Endothelial cell of umbilical vein (primary cell): ENCODE measurements around the gene TRIP10. TPM values are rescaled to one million over a fixed set of nuclear protein-coding genes. Genes with fewer than 3 reads are reported as not detected.

ENCODE experiments used
- BruUV-seq: library from RNA; stranded (reverse); fragments of 400-500 nt; replicated peaks from 2 replicates; lab custom pipeline; 2021; lab: Mats Ljungman, UMichigan
- CTCF ChIA-PET: fragments of 300-600, 350-600 bp; sonication (Branson Sonifier 250); formaldehyde crosslinking; loops from one replicate; lab custom pipeline; 2021; ENCODE audit warnings: antibody characterized with exemption, inconsistent platforms; lab: Charles Lee
- POLR2A ChIA-PET: fragments of 300-600, 350-600 bp; sonication (Branson Sonifier 250); formaldehyde crosslinking; loops from one replicate; lab custom pipeline; 2021; ENCODE audit warnings: antibody characterized with exemption, inconsistent platforms; lab: Charles Lee
- DNase-seq: peaks from one replicate; pipeline ENCODE4 v3.0.0-alpha.2; 2011; ENCODE audit warnings: low read depth, low spot score
- FAIRE-seq: peaks from 2 replicates; lab custom pipeline; 2011; peaks lifted over from hg19 to GRCh38; lab: Jason Lieb, UNC
- H2AFZ ChIP-seq: 2 replicates; pipeline ENCODE4 v1.6.0; 2012; ENCODE audit warnings: low read depth, low read length, control low read depth, inconsistent platforms
- H3K27ac ChIP-seq: 2 replicates; pipeline ENCODE4 v1.5.1; 2011; ENCODE audit warnings: low read depth, mild to moderate bottlenecking, control low read depth, low read length, moderate library complexity; ENCODE audit not compliant: insufficient read depth
- H3K27me3 ChIP-seq, 2 experiments: 2 replicates each; pipeline versions ENCODE4 v1.6.0 to v1.6.1; 2011; ENCODE audit warnings: low read length in 2 of 2, mixed read lengths in 1 of 2; ENCODE audit not compliant: control insufficient read depth in 2 of 2, insufficient read depth in 2 of 2
- H3K36me3 ChIP-seq, 2 experiments: 2 replicates in 1 of 2; 3 replicates in 1 of 2; pipeline ENCODE4 v1.5.1; 2011; ENCODE audit warnings: low read length in 2 of 2, mild to moderate bottlenecking in 1 of 2, moderate library complexity in 1 of 2; ENCODE audit not compliant: control insufficient read depth in 2 of 2, insufficient read depth in 2 of 2; ENCODE audit errors: extremely low read depth in 1 of 2
- H3K4me1 ChIP-seq: 3 replicates; pipeline ENCODE4 v1.5.1; 2011; ENCODE audit warnings: mild to moderate bottlenecking, low read length; ENCODE audit not compliant: control insufficient read depth, insufficient read depth; ENCODE audit errors: extremely low read depth
- H3K4me2 ChIP-seq: 2 replicates; pipeline ENCODE4 v1.6.1; 2011; ENCODE audit warnings: low read length, control low read depth, mixed read lengths; ENCODE audit not compliant: insufficient read depth
- H3K4me3 ChIP-seq, 3 experiments: fragments of 200-600 bp in 1 of 3; sonication (generic), shearing (Covaris generic) in 1 of 3; replicated peaks in 1 of 3; 2 replicates each; pipeline ENCODE4 v1.5.1; 2011 to 2016; ENCODE audit warnings: control low read depth in 3 of 3, low read length in 3 of 3, mild to moderate bottlenecking in 2 of 3, inconsistent platforms in 1 of 3, low read depth in 1 of 3, moderate library complexity in 1 of 3; ENCODE audit not compliant: insufficient read depth in 1 of 3
- H3K79me2 ChIP-seq: 2 replicates; pipeline ENCODE4 v1.6.0; 2012; ENCODE audit warnings: low read length, inconsistent platforms; ENCODE audit not compliant: control insufficient read depth, insufficient read depth
- H3K9ac ChIP-seq: replicated peaks from 2 replicates; pipeline ENCODE3; 2011; ENCODE audit warnings: low read length, control low read depth; ENCODE audit not compliant: insufficient read depth; ENCODE audit errors: extremely low read depth
- H3K9me1 ChIP-seq: replicated peaks from 3 replicates; pipeline ENCODE4 v1.6.0; 2011; ENCODE audit warnings: mild to moderate bottlenecking, low read length; ENCODE audit not compliant: control insufficient read depth, insufficient read depth; ENCODE audit errors: extremely low read depth
- H3K9me3 ChIP-seq: replicated peaks from 2 replicates; pipeline ENCODE4 v1.5.1; 2012; ENCODE audit warnings: low read length, inconsistent platforms; ENCODE audit not compliant: control insufficient read depth, insufficient read depth
- H4K20me1 ChIP-seq: replicated peaks from 2 replicates; pipeline ENCODE3; 2011; ENCODE audit warnings: mild to moderate bottlenecking, low read length; ENCODE audit not compliant: control insufficient read depth, insufficient read depth; ENCODE audit errors: extremely low read depth
- EZH2 ChIP-seq: IDR thresholded peaks from 2 replicates; pipeline ENCODE4 v1.6.1; 2012; ENCODE audit warnings: borderline replicate concordance, low read depth, mild to moderate bottlenecking, moderate library complexity, low read length, inconsistent platforms; ENCODE audit not compliant: severe bottlenecking
- FOS ChIP-seq: IDR thresholded peaks from 2 replicates; pipeline ENCODE4 v1.6.1; 2011; ENCODE audit warnings: mild to moderate bottlenecking, low read length, moderate library complexity, borderline replicate concordance; ENCODE audit not compliant: insufficient read depth
- GATA2 ChIP-seq: IDR thresholded peaks from 2 replicates; pipeline ENCODE4 v1.7.0; 2011; ENCODE audit warnings: low read depth, mild to moderate bottlenecking, moderate library complexity, mixed read lengths, low read length; ENCODE audit not compliant: insufficient read length, insufficient read depth
- JUN ChIP-seq: IDR thresholded peaks from 2 replicates; pipeline ENCODE4 v1.6.1; 2011; ENCODE audit warnings: borderline replicate concordance, low read depth; ENCODE audit not compliant: insufficient read length, insufficient read depth
- MYC ChIP-seq: IDR thresholded peaks from one replicate; pipeline ENCODE4 v1.6.1; 2011; ENCODE audit warnings: mild to moderate bottlenecking, low read depth, low read length
- POLR2A ChIP-seq: IDR thresholded peaks from 2 replicates; pipeline ENCODE4 v1.6.1; 2012; ENCODE audit warnings: low read depth, mild to moderate bottlenecking, control low read depth, low read length
- POLR2AphosphoS5 ChIP-seq: IDR thresholded peaks from 2 replicates; pipeline ENCODE4 v1.6.1; 2012; ENCODE audit warnings: low read depth, mild to moderate bottlenecking, control low read depth, low read length, moderate library complexity; ENCODE audit not compliant: insufficient read depth
- dilution Hi-C: fragments of 300-500 bp; cut with MboI; formaldehyde crosslinking; loops from one replicate; pipeline ENCODE4 v1.15.0; 2019; ENCODE audit warnings: low sequenced_read_pairs; ENCODE audit not compliant: extremely low pct_ligation_motif_present
- intact Hi-C: fragments of 100-400 bp; cut with micrococcal nuclease; formaldehyde crosslinking; loops from one replicate; pipeline ENCODE4 v1.10.0; 2022
- polyA plus RNA-seq, 4 experiments: library from polyadenylated mRNA; depleted of rRNA in 3 of 4; stranded (reverse) in 3 of 4; unstranded in 1 of 4; fragments of >200 nt; gene quantifications; 2 replicates each; pipeline versions ENCODE4 v1.2.1 to v1.2.3, GENCODE V29; 2011 to 2012; ENCODE audit warnings: missing spikeins in 1 of 4
- total RNA-seq: library from RNA; stranded (reverse); gene quantifications from 2 replicates; pipeline ENCODE4 v1.2.3, GENCODE V29; 2021
- TF ChIP-seq, protein P1 (sequence below): IDR thresholded peaks from 2 replicates; pipeline ENCODE4 v1.6.1; 2011; ENCODE audit not compliant: insufficient read depth, insufficient read length
- TF ChIP-seq, protein P2 (sequence below), 2 donors: IDR thresholded peaks; 1 replicate in 1 of 2; 2 replicates in 1 of 2; pipeline ENCODE4 v1.5.1; 2011; ENCODE audit warnings: low read length in 2 of 2, mild to moderate bottlenecking in 2 of 2, moderate library complexity in 2 of 2, control low read depth in 1 of 2, inconsistent platforms in 1 of 2, low read depth in 1 of 2; ENCODE audit not compliant: insufficient read depth in 1 of 2; ENCODE audit errors: extremely low read depth in 1 of 2

TRIP10 gene
- total and polyA plus RNA-seq, 2 donors (not counting 3 experiments of a cell fraction or from before 2014, with no cell fraction given), result 28.4 to 69.3 TPM

DNA sequence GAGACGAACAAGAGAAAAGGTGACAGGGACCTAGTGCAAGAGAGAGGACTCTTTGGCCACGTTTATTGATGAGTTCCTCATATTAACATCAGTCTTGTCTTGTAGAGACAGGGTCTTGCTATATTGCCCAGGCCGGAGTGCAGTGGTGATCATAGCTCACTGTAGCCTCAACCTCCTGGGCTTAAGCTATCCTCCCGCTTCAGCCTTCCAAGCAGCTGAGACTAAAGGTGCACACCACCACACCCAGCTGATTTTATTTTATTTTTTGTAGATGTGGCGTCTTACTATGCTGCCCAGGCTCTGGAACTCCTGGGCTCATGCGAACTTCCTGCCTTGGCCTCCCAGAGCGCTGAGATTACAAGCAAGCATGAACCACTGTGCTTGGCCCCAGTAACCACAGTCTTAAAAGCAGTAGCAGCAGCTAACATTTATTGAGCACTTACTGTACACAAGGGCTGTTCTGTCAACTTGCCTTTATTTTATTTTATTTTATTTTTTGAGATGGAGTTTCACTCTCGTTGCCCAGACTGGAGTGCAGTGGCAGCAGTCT lies 28.8 kb downstream of the TRIP10 start:
- intact Hi-C loops, result no loop called here
- Histone ChIP-seq H3K9me3 (no peaks in the 10 kb centered on the region), H3K9ac (no peak overlapping the region), H3K79me2 (no peaks in the 10 kb centered on the region), H3K27me3 (peaks cover 5 to 9% of the 10 kb centered on the region in 2 experiments), H2AFZ (no peak overlapping the region), H4K20me1 (no peaks in the 10 kb centered on the region), H3K27ac (no peak overlapping the region), H3K36me3 (no peaks in the 10 kb centered on the region), H3K9me1 (no peaks in the 10 kb centered on the region), H3K4me3 (no peak overlapping the region), H3K4me1 (peaks cover 4% of the 10 kb centered on the region), H3K4me2 (no peak overlapping the region)
- ChIA-PET CTCF (interaction anchor here (0.8 to 3.3 kb wide), 5 partner anchors 30 to 642 kb away, joined by 3 to 16 read pairs (median 3); partner anchors contain the start of gene GPR108), POLR2A (no interaction called here)
- FAIRE-seq, result no peak
- TF ChIP-seq GATA2 (no peak), POLR2A (no peak), MYC (no peak), EZH2 (no peak), POLR2AphosphoS5 (no peak), JUN (no peak), FOS (no peak)
- TF ChIP-seq, protein P1, sequence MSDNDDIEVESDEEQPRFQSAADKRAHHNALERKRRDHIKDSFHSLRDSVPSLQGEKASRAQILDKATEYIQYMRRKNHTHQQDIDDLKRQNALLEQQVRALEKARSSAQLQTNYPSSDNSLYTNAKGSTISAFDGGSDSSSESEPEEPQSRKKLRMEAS, result no peak
- TF ChIP-seq, protein P2, sequence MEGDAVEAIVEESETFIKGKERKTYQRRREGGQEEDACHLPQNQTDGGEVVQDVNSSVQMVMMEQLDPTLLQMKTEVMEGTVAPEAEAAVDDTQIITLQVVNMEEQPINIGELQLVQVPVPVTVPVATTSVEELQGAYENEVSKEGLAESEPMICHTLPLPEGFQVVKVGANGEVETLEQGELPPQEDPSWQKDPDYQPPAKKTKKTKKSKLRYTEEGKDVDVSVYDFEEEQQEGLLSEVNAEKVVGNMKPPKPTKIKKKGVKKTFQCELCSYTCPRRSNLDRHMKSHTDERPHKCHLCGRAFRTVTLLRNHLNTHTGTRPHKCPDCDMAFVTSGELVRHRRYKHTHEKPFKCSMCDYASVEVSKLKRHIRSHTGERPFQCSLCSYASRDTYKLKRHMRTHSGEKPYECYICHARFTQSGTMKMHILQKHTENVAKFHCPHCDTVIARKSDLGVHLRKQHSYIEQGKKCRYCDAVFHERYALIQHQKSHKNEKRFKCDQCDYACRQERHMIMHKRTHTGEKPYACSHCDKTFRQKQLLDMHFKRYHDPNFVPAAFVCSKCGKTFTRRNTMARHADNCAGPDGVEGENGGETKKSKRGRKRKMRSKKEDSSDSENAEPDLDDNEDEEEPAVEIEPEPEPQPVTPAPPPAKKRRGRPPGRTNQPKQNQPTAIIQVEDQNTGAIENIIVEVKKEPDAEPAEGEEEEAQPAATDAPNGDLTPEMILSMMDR (IDR thresholded peaks at IDR 0.05; ENCODE audit: extremely low read depth in 1 of 2, insufficient read depth in 1 of 2, low read depth in 1 of 2, low read length in 2 of 2), result no peak
- dilution Hi-C loops, result no loop called here
- no peak for DNase-seq
- BruUV-seq, result no TSS peak
